AG04449 (cell line): ENCODE data around the gene SLC30A3.

Source experiments
- CTCF ChIA-PET: fragments of 350-600 bp; formaldehyde crosslinking; extraction: SDS; loops from one replicate; lab custom pipeline; 2021; ENCODE audit warnings: antibody characterized with exemption; lab: Yijun Ruan, JAX
- POLR2A ChIA-PET: fragments of 400-600, 350-600 bp; formaldehyde crosslinking; extraction: SDS; loops from one replicate; lab custom pipeline; 2020; ENCODE audit warnings: antibody characterized with exemption, inconsistent platforms; lab: Yijun Ruan, JAX
- DNase-seq: peaks from one replicate; pipeline ENCODE4 v3.0.0-alpha.2; 2010; ENCODE audit warnings: low read depth, low spot score
- H3K4me3 ChIP-seq: 2 replicates; pipeline ENCODE4 v1.5.1; 2011; ENCODE audit warnings: low read depth, mild to moderate bottlenecking, control low read depth, low read length
- TF ChIP-seq, protein P1 (sequence below): IDR thresholded peaks from one replicate; pipeline ENCODE4 v1.5.1; 2011; ENCODE audit warnings: mild to moderate bottlenecking, moderate library complexity, low read length, control low read depth, inconsistent platforms; ENCODE audit not compliant: insufficient read depth; ENCODE audit errors: missing control alignments

Gene SLC30A3

DNA sequence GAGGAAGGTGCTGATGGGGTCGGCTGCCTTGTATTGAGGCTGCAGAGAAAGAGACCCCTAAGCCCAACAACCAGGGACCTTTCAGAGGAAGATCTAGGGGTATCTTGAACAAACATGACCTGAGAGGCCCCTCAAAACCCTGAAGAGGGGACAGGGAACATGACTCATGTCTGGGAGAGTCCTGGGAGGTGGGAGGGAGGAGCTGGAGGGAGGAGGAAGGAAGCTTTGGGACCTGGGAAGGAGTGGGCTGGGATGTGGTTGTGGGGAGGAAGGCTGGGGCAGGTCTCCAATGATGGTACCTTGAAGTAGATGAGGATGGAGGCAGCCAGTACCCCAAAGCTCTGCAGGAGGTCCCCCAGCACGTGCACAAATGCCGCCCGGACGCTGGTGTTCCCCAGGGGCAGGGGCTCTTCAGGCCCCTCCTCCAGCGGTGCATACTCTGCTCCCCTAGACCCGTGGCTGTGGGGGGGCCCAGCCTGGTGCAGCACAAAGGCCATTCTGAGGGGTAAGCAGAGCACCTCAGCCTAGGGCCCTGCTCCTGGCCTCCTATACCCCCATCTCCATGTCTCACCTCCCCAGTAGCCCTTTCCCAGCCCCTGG lies 5.9 kb downstream of the SLC30A3 start:
- ChIA-PET POLR2A (no interaction called here), CTCF (interaction anchor here (1.1 to 5.5 kb wide), 3 partner anchors 8 to 46 kb away, joined by 5 to 48 read pairs (median 12); partner anchors contain the start of gene TRIM54)
- TF ChIP-seq, protein P1, sequence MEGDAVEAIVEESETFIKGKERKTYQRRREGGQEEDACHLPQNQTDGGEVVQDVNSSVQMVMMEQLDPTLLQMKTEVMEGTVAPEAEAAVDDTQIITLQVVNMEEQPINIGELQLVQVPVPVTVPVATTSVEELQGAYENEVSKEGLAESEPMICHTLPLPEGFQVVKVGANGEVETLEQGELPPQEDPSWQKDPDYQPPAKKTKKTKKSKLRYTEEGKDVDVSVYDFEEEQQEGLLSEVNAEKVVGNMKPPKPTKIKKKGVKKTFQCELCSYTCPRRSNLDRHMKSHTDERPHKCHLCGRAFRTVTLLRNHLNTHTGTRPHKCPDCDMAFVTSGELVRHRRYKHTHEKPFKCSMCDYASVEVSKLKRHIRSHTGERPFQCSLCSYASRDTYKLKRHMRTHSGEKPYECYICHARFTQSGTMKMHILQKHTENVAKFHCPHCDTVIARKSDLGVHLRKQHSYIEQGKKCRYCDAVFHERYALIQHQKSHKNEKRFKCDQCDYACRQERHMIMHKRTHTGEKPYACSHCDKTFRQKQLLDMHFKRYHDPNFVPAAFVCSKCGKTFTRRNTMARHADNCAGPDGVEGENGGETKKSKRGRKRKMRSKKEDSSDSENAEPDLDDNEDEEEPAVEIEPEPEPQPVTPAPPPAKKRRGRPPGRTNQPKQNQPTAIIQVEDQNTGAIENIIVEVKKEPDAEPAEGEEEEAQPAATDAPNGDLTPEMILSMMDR = no peak
- H3K4me3 ChIP-seq = no peak overlapping the region
- DNase-seq = no peak

DNA sequence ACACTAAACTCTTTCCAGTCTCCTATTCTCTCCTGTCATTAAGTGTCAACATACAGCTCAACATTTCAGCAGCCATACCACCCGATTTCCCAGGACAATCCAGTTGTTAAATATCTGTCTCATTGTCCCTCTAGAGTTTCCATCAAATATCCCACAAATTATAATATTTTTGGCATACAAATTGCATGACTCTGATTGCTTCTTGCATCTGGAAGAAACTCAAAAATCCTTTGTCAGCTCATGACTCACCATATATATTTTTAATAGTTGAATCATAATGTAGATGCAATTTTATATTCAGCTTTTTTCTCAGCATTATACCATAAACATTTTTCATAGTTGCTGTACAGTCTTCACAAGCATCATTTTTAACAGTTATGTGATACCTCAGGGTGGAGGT lies 7.2 kb downstream of the SLC30A3 start:
- POLR2A ChIA-PET = no interaction called here
- CTCF ChIA-PET = interaction anchor here (0.5 to 5.5 kb wide), 7 partner anchors 10 to 48 kb away, joined by 3 to 48 read pairs (median 3); partner anchors contain the start of gene TRIM54

DNA sequence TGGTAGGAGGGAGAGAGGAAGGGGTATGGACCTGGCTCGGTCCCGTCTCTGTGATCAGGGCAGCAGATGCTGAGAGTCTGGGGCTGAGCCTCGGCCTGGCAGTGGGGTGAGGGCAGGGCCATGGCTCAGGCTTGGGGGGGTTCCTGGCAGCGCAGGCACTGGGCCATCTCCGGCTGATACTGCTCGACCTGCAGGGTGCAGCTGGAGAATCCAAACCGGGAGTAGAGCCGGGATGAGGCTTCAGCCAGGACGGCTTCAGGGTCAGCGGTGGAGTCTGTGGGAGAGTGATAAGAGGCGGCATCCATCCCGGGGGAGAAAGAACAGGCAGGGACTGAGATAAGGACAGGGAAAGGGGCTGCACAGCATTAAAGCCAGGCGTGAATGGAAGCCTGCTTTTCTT lies 7.7 kb downstream of the SLC30A3 start:
- no peak for DNase-seq
- POLR2A ChIA-PET = no interaction called here
- TF ChIP-seq, protein P1 = no peak
- H3K4me3 ChIP-seq = no peak overlapping the region
- CTCF ChIA-PET = interaction anchor here (0.5 to 5.5 kb wide), 6 partner anchors 10 to 48 kb away, joined by 3 to 48 read pairs (median 4); partner anchors contain the start of gene TRIM54

More for the DNA sequence above, 7.2 kb downstream of the SLC30A3 start:
- H3K4me3 ChIP-seq = no peak overlapping the region
- DNase-seq = no peak
- TF ChIP-seq, protein P1 = no peak

DNA sequence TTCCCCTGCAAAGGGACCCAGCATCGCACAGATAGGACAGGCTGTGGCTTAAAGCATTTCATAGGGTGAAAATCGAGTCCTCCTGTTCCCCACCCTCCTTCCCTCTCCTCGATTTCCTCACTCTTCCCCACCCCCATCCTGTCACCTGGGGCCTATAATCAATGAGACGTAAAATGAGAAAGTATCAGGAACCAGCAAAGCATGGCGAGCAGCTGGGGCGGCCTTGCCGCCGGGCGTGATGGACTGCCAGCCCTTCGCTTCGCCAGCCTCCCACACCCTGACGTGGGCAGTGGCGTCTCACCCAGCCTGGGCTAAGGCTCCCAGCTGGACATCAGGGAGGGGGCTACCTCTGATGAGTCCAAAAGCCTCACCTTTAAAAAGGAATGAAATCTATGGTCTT lies 11.1 kb downstream of the SLC30A3 start:
- TF ChIP-seq, protein P1 = no peak
- CTCF ChIA-PET = interaction anchor here (0.9 to 2.2 kb wide), 9 partner anchors 10 to 60 kb away, joined by 3 to 14 read pairs (median 3); no protein-coding TSS in a partner anchor
- DNase-seq = no peak
- POLR2A ChIA-PET = interaction anchor here (1.2 kb wide), 1 partner anchor 20 kb away, joined by 3 read pairs; no protein-coding TSS in a partner anchor
- no peak overlapping the region for H3K4me3 ChIP-seq

DNA sequence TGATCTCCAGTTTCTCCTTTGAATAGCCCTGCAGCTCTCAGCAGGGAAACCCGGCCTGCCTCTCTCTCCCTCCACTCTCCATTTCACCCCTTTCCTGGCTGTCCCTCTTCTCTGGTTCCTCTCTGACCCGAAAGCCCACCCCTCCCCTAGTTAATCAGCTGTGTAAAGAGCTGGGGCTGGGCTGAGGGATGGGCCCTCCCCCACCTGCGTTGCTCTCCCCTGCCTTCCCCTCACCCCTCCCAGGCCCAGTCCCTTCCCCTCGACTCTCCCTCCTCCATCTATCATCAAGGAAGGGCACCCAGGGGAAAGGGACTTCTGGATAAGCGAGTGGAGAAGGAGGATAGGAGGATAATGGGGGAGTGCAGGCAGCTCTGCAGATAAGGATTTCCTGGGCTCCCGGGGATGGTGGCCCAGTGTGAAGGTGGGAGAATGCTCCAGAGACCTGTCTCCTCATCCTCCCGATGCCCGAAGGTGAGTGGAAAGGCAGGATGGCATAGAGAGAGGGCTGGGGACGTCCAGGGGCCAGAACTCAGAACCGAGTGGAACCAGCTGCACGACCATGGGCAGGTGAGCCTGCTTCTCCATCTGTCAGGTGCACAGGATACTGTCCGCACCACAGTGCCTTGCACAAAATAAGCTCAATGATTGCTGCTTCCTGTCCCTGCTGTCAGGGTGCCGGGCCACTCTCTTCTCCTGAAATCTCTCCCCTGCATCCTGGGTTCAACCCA lies 12.0 kb downstream of the SLC30A3 start:
- TF ChIP-seq, protein P1 = no peak
- H3K4me3 ChIP-seq = no peak overlapping the region
- DNase-seq = no peak
- POLR2A ChIA-PET = interaction anchor here (1.2 kb wide), 1 partner anchor 19 kb away, joined by 3 read pairs; no protein-coding TSS in a partner anchor
- CTCF ChIA-PET = interaction anchor here (1.0 to 2.2 kb wide), 8 partner anchors 11 to 59 kb away, joined by 3 to 14 read pairs (median 4); no protein-coding TSS in a partner anchor
